ENCODE measurements around the gene INTS2.
"Not testable (repeated sequence)": the region's sequence is repeated elsewhere in the genome, so short reads cannot be mapped to it uniquely, and the experiment has no call there.

Gene INTS2

DNA sequence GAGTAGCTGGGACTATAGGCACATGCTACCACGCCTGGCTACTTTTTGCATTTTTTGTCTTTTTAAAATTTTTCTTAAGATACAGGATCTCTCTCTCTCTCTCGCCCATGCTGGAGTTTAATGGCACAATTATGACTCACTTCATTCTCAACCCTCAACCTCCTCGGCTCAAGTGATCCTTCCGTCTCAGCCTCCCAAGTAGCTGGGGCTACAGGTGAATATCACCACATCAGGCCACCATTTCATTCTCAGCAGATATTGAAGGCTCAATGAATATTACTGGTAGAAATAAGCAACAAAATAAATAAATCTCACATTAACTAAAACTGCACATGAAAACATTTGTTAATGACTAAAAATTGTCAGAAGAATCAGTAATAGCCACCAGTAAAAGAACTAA is 106.1 kb downstream of the INTS2 start:
- DNase-seq: no peak

DNA sequence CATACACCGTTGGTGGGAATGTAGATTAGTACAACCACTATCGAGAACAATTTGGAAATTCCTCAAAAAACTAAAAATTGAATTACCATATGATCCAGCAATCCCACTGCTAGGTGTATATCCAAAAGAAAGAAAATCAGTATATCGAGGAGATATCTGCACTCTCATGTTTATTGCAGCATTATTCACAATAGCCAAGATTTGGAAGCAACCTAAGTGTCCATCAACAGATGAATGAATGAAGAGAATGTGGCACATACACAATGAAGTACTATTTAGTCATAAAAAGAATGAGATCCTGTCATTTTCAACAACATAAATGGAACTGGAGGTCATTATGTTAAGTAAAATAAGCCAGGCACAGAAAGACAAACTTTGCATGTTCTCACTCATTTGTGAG is 108.5 kb downstream of the INTS2 start:
- not testable (repeated sequence) for DNase-seq

- no peak for DNase-seq
Measured at GRCh38 chr17:61818225-61818624, 109.6 kb downstream of the INTS2 start.

DNA sequence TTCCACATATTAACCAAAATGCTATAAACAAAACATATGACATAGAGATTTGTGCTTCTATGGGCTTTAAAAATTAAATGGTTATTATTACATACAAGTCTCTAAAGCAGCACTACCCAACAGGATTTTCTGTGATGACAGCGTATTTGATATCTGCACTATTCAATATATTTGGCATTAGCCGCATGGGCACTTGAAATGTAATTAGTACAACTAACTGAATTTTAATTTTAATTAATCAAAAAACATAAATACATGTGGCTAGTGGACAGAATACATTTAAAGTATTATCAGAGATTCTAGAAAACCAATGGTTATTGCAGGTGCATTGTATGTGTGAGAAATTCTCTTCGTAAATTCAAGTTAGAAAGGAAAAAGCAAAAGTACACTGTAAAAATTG is 110.3 kb downstream of the INTS2 start:
- no peak for DNase-seq

DNA sequence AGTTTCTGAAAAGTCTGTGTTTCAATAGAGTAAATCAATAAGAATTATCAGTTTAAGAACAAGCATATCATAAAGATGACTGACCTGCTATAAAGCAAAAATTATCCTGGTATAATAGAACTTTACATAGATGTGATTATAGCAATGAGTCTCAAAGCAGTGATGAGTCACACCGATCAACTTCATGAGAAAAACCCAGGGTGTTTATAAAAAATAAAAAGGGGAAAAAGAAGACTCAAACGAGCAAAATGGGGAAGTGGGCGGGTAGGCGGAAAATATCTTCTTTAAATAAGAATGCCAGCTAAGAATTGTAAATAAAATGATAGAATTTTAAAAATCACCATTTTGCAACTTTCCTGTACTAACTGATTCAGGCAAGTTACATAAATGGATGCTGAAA is 111.2 kb downstream of the INTS2 start:
- DNase-seq: peak in 1 of 2 donors; percentile 10

DNA sequence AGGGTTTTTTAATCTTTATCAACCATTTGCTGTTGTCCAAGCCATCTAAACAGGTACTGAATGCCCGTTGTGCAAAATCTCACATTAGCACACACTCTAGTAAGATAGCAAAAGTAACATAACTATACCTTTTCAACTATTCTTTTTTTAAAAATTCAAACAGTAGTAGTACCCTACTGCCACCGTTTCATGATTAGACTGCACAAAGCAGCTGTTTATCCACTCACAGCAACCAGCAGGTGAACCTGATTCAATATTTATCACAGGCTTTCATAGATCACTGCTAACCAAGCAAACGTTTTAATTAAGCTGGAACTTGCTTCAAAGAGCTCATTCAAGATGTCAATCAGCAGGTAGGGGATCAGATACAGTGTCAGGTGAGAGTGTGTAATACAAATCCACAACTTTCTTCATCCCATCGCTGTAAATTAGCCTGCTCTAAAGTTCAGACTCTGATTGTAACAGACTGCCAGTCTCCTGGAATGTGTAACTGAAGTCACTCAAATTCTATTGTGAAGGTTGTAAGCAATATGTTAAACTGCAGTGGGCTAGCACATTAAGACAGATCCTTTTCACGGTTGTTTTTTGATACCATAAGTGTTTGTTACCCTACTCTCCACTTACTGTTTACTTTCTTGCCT is 111.8 kb downstream of the INTS2 start:
- no peak for DNase-seq

All from CD4-positive, alpha-beta T cell treated with Interleukin-1 beta for 1 hour (primary cell).